ENCODE data around the gene PIGM.

Gene PIGM

GRCh38 chr1:160031365-160032164 lies at the start of gene PIGM:
TSS of gene PIGM (minus strand) at chr1:160031990. CDS start at chr1:160031739, 251 bp downstream.
- DNase-seq: peak; percentile 96

- no peak for DNase-seq
Measured at GRCh38 chr1:160081261-160081936, 49.6 kb upstream of the PIGM start, which contains the start of gene KCNJ9. TSS of gene KCNJ9 (plus strand) at chr1:160081538. CDS start at chr1:160084031, 2,493 bp downstream.

- no peak for DNase-seq
Measured at GRCh38 chr1:160080381-160081100, 48.8 kb upstream of the PIGM start.

- no peak for DNase-seq
Measured at GRCh38 chr1:160079448-160079847, 47.7 kb upstream of the PIGM start.

- peak; percentile 75 for DNase-seq
Measured at GRCh38 chr1:160078512-160079195, 46.9 kb upstream of the PIGM start.

GRCh38 chr1:160077486-160077885 lies 45.7 kb upstream of the PIGM start:
- no peak for DNase-seq

GRCh38 chr1:160076295-160076694 lies 44.5 kb upstream of the PIGM start:
- DNase-seq: no peak

- no peak for DNase-seq
Measured at GRCh38 chr1:160075836-160076235, 44.0 kb upstream of the PIGM start.

- no peak for DNase-seq
Measured at GRCh38 chr1:160074865-160075264, 43.1 kb upstream of the PIGM start.

- no peak for DNase-seq
Measured at GRCh38 chr1:160071289-160071688, 39.5 kb upstream of the PIGM start.

GRCh38 chr1:160070243-160071163 lies 38.7 kb upstream of the PIGM start:
- DNase-seq: peak; percentile 56

- no peak for DNase-seq
Measured at GRCh38 chr1:160069460-160070231, 37.9 kb upstream of the PIGM start, which contains the start of gene KCNJ10. TSS of gene KCNJ10 (minus strand) at chr1:160070160. CDS start at chr1:160042532, 27,628 bp downstream.

GRCh38 chr1:160068225-160068624 lies 36.4 kb upstream of the PIGM start:
- DNase-seq: no peak

GRCh38 chr1:160066829-160067745 lies 35.3 kb upstream of the PIGM start:
- DNase-seq: no peak

GRCh38 chr1:160064746-160065145 lies 33.0 kb upstream of the PIGM start:
- DNase-seq: no peak

- no peak for DNase-seq
Measured at GRCh38 chr1:160064164-160064563, 32.4 kb upstream of the PIGM start.

GRCh38 chr1:160063176-160063575 lies 31.4 kb upstream of the PIGM start:
- no peak for DNase-seq

GRCh38 chr1:160062230-160062532 lies 30.4 kb upstream of the PIGM start:
- DNase-seq: no peak

- no peak for DNase-seq
Measured at GRCh38 chr1:160061369-160062229, 29.8 kb upstream of the PIGM start.

All from activated CD4-positive, alpha-beta T cell treated with anti-CD3 and anti-CD28 coated beads, Interleukin-2, Interleukin-6, amounts not matched to agents 100 ng/mL and 50 ng/mL, durations not matched to agents 16 hours and 8 hours (primary cell).